NCI-H1105 (cell line): ENCODE measurements around the gene HIVEP3.

ENCODE experiments used
- DNase-seq: peaks from one replicate; lab custom pipeline; 2025; lab: John Stamatoyannopoulos, UW

The HIVEP3 gene

DNA sequence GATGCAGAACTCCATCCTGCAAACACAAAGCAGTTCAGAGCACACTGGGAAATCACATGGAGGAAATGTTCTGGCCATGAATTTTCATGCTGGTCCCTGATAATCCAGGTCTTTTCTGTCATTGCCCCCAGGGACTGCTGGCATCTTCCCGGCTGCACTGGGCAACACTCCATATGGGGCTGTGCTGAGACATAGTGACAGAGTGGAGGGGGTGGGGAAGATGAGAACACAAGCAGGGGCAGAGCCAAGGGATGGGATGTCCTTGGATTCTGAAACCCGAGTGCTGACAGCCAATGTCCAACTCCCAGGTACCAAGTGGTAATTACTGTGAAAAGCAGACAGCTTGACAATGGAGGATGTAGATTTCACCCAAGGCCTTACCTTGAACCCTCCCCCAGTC is 185.7 kb downstream of the HIVEP3 start:
- no peak for DNase-seq

DNA sequence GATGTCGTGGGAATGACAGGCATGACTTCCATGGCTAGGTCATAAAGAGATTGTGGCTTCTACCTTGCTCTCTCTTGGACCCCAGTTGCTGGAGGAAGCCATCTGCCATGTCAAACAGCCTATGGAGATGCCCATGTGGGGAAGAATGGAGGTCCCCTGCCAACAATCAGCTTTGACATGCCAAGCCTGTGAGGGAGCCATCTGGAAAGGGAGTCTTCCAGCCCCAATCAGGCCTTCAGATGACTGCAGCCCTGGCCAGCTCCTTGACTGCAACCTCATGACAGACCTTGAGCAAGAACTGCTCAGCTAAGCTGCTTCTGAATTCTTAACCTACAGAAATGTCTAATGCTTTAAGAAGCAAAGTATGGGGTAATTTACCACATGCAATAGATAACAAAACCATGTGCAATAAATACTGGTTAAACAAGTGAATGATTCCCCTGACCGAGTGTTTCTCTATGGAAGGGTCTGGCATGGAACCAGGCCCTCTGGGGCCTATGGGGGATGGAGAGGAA is 187.1 kb downstream of the HIVEP3 start:
- no peak for DNase-seq

DNA sequence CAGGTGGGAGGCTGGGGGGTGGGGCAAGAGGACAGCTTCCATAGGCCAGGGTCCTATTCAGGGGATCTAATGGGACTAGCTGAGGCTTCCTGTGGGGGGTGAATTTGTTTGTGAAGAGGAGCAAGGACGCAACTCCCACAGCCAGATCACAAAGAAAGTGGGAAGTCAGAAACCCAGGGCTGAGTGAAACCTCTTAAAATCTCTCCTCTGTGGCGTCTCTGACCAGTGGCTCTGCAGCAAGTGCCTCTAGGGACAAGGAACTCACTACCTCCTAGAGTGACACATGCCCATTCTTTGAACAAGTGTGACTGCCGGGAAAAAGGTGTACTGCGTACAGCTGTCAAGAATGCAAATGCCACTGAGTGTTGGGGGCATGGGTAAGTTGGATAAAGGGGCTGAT is 187.9 kb downstream of the HIVEP3 start:
- no peak for DNase-seq

DNA sequence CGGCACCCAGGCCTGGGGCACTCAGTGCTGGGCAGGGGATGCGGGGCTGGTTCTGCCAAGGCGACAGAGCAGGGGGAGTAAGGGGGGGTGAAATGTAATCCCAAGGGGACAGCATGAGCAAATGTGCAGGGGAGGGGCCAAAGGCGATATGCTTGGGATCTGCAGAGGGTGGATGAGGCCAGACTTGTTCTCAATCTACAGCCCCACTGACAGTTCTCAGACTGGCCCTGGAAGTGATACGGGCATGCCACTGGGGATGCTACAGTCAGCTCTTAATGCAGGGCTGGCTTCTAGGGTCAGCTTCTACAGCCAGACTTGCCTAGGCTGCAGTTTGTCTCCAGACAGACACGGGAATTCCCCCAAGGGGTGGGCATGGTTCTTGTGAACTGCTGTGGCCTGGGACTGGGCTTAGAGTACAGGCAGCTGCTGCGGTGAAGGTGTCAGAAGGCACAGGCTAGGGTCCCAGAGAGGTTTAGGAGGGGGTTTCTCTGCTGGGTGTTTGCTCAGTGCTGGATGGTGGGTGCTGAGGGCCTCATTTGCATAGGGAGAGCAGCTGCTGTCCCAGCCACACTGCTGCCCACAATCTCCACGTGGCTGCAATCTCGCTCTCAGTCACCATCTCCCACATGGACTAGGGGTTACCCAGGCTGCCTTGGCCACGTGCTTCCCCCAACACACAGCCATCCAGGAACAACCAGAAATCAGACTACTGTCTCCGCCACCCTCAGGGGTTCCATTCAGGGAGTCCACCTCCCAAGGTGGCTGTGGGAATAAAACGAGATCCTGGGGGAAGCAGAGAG is 190.1 kb downstream of the HIVEP3 start:
- DNase-seq: no peak

DNA sequence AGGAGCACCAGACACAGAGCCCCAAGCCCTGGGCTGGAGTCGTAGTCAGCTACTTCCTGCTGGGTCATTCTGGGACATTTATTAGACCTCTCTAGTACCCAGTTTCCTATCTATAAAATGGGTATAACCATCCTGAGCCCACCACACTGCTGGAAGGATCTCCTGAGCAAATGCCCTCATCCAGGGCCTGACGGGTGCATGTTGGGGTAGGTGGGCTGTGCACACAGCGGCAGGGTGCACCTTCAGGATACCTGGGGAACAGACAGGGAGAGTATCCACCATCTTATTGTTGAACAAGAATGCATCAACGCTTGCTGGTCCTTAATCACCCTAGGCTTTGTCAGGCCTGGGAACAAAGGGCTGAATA is 191.0 kb downstream of the HIVEP3 start:
- DNase-seq: no peak

DNA sequence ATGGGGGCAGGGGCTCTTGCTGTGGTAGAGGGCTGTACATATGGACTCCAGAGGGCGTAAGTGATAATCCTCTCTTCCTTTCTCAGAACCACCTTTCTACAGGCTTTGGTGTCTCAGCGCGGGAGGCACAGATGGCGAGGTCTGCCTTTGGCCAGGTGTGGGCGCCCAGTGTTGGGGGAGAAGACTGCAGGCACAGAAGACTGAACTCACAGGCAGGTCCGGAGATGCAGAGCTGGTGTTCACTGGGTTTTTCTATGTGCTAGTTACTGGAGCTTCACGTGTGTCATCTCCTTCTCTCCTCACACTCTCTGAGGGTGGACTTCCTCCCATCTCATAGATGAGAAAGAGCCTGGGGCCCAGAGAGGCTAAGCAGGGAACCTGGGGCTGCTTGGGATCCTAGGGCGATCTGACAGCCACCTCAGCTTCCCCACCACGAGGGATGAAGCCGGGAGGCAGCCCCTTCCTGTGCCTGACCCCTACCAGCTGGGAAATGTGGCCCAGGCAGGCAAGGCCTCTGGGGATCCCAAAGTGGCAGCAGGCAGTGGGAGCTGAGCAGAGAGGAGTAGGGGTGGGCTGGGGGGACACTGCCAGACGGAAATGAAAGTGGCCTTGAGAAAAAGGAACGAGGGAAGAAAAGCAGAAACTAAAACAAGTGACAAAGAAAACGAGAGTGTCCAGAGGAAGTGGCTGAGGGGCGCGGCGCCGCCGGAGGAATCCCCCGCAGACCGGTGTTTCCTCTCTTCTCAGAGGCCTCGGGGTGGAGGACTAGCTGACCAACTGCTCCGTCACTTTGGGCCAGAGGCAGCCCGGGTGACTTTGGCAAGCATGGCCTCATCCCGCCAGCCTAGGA is 191.6 kb downstream of the HIVEP3 start:
- no peak for DNase-seq

DNA sequence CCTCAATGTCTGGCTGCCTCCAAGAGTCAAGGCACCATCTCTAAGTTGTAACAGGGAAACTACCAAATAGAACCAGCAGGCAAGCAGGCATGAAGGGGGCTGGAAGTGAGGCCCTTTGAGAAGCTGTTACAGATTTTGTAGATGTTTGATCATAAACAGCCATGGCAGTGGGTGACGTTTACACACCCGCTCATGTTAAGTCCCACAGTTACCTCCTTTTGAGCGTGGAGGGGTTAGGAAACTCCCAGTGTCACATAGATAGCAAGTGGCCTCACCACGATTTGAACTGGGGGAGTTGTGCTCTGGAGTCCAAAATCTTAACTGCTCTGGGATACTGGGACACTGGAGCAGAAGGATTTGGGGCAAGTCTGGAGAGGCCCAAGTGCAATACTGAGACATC is 192.4 kb downstream of the HIVEP3 start:
- DNase-seq: no peak

DNA sequence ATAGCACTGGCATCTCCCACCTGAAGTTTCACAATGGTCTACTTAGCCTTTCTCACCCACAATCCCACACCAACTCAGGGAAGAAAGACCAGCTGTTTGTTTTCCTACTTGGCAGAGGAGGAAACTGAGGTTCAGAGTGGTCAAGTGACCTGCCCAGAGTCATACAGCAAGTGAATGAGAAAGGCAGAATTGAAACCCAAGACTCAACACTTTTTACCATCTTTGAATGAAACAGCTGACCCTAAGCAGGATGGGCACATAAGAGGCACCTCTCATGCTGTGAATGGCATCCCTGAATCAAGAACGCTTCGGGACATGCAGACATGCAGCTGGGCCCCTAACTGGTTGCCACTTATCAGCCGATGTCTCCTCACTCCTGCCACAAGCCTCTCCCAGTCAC is 193.8 kb downstream of the HIVEP3 start:
- no peak for DNase-seq

DNA sequence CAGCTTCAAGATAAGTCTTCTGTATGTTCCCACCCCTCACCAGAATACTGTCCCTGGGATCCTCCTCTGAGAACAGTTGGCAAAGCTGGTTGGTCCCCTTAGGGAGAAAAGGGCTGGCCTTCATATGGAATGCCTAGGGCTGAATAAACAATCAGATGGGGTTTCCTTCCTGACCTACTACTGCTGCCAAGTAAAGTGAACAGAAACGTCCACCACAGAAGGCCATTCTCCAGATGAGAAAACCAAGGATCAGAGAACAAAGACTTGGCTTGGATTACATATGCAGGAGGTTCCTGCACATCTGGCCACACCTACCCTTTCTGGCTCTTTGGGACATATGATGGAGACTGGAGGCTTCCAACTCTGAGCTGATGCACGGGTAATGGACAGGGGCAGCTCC is 194.5 kb downstream of the HIVEP3 start:
- DNase-seq: no peak

DNA sequence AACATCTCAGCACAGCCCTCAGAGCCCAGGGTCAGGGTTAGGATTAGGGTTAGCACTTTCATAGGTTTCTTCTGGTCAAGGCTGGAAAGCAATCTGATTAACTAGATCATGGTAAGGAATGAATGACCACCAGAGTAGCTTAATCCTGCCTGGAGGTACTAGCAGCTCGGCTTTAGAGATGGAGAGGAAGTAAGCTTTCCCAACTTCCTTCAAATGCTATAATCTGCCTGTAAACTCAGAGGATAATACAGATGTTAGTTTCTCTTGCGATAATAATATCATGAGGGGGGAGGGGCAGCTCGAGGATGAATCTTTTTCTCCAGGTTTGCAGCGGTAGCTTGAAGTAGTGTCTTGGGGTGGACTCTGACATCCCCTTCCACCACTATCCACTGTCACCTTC is 194.9 kb downstream of the HIVEP3 start:
- no peak for DNase-seq

DNA sequence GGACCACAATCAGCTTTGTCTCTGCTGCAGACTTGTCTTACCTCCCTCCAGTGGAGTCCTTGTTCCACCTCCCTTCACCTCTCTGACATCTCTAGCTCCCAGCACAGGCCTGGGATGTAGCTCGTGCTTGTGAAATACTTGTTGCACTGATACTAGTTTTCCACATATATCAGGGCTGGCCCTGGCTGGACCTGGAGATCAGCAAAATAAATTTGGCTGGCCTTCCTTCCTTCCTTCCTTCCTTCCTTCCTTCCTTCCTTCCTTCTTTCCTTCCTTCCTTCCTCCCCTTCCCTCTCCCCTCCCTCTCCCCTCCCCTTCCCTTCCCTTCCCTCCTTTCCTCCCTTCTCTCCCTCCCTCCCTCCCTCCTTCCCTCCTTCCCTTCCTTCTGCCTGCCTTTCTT is 196.5 kb downstream of the HIVEP3 start:
- no peak for DNase-seq

DNA sequence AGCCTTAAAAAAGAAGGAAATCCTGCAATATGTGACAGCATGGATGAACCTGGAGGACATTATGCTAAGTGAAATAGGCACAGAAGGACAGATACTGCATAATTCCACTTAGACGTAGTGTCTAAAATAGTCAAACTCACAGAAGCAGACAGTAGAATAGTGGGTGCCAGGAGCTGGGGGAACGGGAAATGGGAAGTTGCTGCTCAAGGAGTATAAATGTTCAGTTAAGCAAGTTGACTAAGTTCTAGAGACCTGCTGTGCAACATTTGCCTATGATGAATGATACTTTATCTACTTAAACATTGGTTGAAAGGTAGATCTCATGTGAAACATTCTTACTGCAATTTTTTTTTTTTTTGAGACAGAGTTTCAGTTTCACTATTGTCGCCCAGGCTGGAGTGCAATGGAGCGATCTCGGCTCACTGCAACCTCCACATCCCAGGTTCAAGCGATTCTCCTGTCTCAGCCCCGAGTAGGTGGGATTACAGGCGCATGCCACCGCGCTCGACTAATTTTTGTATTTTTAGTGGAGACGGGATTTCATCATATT is 197.8 kb downstream of the HIVEP3 start:
- no peak for DNase-seq

DNA sequence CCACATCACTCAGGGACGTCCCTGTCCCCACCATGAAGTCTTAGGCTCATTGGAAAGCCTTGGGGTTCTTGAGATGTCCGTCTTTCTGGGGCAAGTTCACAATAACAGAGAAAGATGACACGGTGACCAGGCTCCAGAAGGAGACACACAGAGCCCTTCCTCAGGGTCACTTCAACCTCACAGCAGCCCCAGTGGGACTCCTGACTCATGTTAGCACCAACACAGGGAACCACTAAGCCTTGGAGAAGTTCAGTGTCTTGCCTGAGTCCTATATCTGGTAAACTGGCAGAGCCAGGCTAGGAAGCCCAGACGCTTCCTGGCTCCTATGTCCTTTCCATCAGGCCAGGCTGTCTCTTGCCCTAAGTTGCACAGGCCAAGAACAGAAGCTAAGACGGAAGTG is 199.1 kb downstream of the HIVEP3 start:
- DNase-seq: no peak

DNA sequence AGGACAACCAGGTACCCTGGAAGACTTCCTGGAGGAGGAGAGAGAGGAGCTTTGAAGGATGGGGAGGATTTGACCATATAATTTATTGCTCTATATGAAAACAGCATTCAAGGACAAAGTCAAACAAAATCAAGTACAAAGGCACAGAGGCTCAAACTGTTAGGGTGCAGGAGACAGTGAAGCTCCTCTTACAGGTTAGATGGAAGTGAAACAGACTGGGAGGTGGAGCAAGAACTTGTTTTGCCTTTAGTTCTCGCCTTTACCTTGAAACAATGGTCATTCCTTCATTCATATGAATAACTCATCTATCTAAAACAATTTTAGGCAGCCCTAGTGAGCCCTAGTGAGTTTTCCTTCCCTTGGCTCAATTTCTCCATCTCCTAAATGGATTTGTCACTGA is 199.6 kb downstream of the HIVEP3 start:
- DNase-seq: no peak

DNA sequence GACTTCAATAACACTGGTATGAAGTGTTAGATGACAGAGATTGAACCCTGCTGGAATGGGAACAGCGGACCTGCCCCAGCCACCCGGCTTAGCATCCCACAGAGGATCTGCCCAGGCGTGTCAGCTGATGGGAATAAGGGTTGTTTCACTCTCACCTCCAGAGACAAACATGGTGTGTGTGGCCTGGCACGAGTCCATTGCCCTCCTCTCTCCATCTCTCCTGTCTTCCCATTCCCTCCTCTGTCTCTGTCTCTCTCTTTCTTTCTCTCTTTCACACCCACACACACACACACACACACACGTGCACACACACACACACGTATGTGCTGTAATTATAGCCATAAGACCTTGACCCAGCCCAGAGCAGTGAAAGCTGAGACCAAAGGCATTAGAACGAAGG is 200.2 kb downstream of the HIVEP3 start:
- no peak for DNase-seq

DNA sequence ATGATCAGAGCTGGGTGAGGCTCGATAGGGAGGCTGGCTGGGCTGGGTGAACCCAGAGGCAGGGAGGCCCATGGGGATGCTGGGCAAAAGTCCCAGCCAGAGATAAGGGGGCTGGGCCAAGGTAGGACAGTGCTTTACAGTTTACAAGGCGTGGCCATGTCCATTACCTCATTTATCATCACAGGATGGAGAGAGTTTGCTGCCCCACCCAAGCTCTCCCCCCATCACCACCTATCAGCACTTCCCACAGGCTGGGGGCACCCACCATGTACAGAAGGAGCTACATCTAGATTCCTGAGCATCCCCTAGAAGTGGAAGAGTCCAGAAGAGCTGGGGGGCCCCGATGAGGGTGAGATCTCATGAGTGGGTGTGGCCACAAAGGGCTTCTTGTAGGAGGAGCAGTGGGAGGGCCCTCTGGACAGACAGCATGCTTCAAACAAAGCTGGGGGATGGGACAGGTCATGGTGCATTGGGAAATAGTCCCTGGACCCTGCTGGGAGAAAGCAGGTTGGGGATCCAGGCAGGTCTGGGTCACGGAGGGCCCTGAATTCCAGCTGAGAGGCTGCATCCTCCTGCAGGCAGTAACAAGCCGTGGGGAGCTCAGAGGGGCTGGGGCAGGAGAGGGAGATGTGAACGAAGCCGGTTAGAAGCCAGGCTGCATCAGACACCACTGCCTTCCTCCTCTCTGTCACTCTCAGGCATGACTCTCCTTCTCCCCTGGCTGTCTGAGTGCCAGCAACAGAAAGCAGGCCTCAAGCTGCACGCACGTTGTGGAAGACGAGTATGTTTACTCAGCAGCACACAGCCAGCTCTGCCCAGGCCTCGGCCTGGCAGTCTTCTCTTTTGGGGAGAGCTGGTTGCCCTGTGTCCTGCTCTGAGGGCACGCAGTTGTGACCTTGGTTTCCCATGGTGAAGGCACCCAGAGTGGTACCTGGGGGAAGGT is 202.3 kb downstream of the HIVEP3 start:
- no peak for DNase-seq

DNA sequence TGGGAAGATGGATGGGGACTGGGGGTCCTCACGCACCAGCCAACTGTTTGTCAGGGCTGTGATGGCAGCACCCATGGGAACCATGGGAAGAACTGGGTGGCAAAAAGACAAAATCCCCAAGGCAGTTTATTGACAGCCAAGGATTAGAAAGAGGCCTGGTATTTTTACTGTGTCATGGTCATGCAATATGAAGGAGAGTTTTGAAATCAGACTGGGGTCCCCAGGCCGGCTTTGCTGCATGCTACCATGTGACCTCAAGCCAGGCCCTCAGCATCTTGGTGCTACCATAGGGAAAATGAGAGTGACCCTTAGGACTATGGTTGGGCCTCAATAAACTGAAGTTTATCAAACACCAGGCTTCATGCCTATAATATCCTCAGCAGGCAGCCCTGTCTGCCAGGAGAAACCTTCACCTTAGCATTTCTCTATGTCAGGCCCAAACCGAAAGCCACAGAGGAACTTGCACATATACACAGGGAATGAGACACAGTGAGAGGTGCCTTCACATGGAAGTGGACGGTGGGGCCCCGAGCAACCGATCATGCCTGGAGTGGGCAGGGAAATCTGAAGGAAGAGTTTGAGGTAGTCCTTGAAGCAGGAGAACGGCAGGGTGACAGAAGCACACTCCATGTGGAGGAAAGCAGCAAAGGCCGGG is 203.2 kb downstream of the HIVEP3 start:
- no peak for DNase-seq

DNA sequence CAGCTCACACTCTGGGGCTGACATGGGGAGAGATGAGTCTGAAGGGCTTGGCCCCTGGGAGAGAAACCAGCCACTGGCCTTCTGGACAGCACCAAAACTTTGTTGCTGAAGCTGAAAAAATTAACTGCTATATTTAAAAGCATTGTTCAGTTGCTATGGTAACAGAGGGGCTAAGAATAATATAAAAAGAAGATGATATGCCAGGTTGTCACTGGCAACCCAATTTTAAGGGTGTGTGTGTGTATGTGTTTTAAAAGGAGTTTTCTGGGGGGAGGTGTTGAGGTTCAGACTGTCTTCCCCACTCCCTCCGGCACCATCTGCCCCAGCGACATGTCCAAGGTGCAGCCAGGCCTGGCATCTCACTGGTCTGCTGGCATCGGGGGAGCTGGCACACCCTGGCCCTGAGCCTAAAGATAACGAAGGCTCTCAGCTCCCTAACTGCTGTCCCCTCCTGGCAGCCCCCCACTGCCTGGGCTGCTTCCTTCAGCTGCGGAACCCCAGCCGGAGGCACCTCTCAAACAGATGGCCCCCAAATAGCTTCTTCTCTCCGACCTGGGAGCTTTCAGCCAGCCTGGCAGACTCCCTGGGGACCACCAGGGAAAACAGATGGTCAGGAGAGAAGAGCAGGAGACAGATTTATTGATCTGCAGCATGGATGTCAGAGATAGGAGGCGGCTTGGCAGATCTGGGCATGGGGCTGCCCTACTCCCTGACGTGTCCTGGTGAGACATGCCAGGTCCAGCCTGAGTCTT is 203.9 kb downstream of the HIVEP3 start:
- DNase-seq: no peak

DNA sequence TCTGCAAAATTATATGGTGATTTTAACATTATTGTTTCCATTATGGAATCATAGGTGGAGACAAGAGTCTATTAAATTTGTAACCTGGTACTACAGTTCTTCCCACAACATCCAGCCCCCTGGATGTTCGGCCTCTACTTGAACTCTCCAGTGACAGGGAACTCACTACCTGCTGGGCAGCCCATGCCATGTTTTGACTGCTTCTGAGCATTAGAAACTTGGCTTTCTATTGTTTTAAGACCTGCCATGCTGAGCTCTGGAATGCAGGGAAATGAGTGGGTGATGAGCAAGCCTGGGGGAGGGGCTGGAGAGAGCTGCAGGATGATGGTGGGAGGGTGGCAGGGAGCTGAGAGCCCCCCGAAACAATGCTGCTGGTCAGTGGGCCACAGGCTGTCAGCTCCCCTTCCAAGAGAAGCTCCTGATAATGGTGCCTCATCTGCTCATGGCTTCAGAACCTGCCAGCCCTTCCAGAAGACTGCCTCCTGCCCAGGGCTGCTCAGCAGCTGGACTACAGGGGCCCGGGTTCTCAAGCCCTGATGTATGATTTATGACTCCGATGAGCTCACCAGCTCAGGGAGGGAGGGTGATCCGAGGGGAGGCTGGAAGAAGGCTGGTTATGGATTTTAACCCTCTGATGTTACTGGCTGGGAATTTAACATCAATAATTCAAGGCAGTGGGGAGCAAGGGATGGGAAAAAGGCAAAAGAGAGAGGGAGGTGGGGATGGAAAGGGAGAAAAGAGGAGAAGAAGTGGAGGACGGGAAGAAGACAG is 205.0 kb downstream of the HIVEP3 start:
- no peak for DNase-seq

DNA sequence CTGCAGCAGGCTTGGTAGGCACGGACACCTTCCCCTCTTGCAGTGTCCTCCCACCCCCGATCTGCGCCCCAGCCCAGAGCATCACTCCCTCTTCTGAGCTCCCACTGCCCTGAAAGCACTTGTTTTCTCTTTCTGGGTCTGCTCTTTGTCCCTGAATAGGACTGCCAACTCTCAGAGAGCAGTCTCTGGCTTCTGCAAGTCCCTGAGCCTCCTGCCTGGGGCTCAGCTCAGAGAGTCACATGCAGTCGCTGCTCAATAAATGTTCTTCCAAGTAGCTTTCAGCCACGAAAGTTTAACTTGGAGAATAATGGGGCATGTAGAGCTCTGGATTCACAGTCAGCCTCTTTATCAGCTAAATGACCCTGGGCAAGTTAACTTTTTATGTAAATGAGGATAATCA is 205.6 kb downstream of the HIVEP3 start:
- no peak for DNase-seq
